Hypothalamus (tissue), 51 donors: ENCODE measurements around the gene CSTB.

Source experiments
- DNase-seq, 51 donors: peaks; one replicate each; lab custom pipeline; 2025; lab: John Stamatoyannopoulos, UW

The CSTB gene

DNA sequence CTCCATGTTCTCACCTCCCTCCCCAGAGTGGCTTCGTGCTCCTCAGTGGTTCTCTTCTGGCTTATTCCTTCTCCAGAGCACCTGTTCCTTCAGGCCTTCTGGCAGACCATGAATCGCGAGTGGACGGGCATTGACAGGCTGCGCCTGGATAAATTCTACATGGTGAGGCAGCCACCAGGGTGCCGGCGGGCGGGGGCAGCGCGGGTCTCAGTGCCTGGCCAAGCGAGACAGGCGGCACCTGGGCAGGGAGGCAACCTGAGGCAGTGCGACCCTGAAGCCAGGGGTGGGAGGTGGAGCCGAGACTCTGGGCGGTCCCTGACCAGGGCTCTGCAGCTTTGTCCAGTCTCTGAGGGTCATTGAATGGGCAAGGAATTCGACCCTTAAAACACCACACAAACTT, 17.1 kb upstream of the CSTB start:
- no peak for DNase-seq

DNA sequence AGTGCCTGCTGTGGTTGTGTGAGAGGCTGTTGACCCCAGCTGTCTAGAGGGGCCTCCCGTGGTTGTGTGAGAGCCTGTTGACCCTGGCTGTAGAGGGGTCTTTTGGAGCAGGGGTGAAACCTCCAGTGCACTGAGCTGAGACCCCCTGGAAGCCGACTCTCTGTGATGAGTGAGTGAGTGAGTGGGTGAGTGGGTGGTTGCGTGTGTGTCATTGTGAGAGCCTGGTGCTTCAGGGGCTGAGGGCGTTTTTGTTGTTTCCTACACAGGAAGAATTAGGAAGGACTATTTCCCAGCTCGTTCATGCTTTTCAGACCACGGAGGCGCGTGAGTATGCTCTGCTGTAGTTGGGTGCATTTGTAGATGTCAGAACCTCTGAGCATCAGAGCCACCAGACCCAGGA, 16.3 kb upstream of the CSTB start:
- DNase-seq = no peak

DNA sequence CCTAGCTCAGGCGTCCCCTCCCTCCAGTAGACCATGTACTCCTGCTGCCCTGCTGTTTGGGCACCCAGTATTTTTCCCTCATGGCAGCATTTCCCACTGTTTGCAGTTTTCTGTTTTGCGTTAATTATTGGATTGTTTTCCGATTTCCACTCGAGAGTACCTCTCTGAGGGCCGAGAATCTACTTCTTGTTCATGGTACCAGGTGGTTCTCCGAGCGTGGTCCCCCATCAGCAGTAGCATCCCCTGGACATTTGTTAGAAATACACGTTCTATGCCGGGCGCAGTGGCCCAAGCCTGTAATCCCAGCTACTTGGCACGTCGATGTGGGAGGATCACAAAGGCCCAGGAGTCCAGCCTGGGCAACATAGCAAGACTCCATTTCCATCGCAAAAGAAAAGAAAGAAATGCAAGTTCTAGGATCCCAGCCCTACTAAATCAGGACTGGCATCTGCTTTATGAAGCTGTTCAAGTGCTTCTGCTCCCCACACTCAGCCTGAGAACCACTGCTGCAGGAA, 14.0 kb upstream of the CSTB start:
- no peak for DNase-seq

DNA sequence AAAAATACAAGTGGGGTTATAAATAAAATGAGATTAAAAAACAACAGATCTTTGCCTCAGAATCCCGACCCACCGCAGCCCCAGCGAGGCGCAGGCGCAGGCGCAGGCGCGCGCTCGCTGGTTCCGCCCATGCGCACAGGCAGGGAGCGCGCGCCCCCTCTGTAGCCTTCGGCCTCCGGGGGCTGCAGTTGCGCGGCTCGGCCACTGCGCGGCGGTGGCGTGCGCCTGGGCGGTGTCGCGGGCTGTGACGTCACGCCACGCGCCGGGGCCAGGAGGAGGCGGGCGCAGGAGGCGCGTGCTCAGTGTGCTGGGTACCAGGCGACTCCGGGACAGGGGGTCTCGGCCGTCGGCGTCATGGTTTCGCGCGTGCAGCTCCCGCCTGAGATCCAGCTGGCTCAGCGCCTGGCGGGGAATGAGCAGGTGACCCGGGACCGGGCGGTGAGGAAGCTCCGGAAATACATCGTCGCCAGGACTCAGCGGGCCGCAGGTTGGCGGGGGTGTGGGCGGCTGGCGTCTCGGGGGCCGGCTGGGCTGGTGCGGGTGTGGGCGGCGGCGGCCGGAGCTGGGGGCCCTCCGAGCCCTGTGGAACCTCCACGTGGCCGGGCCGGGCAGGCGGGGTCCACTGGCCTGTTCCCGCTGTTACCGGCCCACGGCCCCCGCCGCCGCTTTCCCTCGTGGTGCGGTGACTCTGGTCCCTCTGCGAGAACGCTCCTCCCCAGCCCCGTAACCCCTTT, 13.3 kb upstream of the CSTB start, which contains the start of gene RRP1:
TSS of gene RRP1 (plus strand) at position 302 of the 734 bp plus-strand sequence. CDS start at position 355, 53 bp downstream.
- DNase-seq = peak; percentile 7 to 94 (median 83)

DNA sequence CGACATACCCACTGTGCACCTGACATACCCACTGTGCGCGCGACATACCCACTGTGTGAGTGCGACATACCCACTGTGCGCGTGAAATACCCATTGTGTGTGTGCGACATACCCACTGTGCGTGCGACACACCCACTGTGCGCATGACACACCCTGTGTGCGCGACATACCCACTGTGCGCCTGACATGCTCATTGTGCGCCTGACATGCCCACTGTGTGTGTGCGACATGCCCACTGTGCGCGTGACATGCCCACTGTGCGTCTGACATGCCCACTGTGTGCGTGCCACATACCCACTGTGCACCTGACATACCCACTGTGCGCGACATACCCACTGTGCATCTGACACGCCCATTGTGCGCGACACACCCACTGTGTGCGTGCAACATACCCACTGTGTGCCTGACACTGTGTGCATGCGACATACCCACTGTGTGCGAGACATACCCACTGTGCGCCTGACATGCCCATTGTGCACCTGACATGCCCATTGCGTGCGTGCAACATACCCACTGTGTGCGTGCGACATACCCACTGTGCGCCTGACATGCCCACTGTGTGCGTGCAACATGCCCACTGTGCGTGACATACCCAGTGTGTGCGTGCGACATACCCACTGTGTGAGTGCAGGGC, 10.8 kb upstream of the CSTB start:
- DNase-seq = no peak

DNA sequence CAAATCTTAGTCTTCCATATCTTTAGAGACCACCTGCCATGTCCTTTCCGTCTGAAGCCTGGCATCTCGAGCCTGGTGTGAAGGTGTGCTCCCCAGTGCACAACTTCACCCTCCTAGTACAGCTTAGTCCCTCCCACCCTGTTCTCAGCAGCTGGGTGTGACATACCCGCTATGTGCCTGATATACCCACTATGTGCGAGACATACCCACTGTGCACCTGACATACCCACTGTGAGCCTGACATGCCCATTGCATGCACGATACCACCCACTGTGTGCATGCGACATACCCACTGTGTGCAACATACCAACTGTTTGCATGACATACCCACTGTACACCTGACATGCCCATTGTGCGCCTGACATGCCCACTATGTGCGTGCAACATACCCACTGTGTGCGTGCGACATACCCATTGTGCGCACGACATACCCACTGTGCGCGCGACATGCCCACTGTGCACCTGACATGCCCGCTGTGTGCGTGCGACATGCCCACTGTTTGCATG, 10.2 kb upstream of the CSTB start:
- no peak for DNase-seq

DNA sequence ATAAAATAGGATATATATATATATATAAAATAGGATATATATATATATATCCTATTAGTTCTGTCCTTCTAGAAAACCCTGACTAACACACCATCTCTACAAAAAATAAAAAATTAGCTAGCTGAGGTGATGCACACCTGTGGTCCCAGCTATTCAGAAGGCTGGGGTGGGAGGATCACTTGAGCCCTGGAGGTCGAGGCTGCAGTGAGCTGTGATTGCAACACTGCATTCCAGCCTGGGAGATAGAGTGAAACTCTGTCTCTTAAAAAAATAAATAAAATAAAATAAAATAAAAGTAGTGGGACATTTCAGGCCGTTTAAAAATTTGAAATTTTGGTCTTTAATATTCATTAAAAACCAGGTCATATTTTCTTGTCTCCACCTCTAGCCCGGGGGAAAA, 9.0 kb upstream of the CSTB start:
- DNase-seq = no peak

DNA sequence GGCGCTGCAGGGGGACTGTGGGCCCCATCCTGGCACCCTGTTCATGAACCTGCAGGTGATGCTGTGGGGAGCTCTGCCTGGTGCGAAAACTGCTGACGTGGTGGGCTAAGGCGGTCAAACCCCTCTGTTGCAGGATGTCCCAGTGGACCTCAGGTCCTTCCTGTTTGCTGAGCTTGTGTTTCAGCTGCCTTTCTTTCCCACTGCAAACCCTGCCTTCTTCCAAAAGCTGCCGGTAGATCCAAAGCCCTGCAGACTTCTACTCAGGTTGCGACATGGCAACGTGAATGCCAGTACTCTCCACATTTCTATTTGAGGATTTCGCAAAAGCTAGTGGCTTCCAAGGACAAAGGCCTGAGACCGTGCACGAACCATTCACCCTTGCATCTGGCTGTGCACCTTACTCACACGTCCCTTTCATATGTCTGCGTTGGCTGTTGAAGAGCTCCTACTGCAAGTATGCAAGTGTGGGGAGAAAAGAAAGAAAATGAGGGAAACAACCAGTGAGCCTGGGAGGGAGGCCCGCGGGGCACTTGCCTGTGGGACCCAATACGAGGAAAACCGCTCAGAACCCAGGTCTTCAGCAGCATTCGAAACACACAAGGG, 7.1 kb upstream of the CSTB start:
- no peak for DNase-seq

DNA sequence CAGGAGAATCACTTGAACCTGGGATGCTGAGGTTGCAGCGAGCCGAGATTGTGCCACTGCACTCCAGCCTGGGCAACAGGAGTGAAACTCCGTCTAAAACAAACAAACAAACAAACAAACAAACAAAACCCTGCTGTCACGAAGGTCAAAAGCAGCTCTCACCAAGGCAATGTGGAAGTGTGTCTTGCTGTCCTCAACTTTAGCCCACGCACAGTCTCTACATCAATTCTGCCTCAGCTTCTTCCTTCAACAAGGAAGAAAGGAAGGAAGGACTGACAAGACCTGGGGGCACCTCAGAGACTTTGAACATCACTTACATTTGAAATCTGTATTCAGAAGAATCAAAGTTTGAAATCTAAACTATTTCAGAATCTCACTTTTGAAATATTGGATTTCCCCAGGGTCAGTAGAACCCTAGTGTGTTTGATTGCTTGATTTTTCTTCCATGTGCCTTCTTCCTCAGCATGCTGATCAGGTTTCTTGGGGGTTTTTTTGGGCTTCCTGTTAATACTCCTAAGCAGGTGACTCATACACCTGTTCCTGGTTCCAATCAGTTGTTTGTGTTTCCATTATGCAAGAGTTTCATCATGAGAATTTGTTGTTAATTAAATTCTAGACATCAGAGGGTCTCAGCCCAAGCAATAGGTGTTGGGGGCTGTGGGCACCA, 6.5 kb upstream of the CSTB start:
- no peak for DNase-seq

DNA sequence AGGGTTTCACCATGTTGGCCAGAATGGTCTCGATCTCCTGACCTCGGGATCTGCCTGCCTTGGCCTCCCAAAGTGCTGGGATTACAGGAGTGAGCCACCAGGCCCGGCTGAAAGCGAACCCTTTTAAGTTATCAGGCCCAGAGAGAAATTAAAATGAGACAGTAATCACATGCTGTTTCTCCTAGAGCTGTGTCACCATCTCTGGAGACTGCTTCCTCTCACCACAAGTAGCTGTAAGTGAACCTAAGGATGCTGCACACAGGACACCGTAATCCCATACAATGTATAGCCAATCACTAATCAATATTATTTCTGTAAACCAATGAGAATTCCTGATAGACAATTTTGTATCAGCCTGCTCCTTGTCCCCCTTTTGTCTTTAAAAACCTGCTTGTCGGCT, 5.7 kb upstream of the CSTB start:
- no peak for DNase-seq

DNA sequence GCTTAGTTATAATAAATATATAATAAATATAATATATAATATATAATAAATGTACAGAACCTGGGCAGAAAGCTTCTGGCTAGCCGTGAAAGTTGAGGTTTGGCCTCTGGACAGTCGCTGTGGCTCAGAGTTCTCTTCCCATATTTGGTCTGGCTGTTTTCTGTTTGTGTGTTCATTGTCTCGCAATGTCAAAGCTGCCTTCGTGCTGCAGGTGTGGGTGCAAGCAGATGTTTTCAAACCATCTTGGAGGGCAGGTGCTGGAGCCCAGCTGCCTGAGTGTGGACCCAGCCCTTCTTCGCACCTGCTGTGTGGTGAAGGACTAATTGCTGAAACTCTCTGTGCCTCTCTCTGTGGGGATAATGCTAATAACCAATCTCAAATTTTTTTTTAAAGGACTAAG, 3.6 kb upstream of the CSTB start:
- no peak for DNase-seq

DNA sequence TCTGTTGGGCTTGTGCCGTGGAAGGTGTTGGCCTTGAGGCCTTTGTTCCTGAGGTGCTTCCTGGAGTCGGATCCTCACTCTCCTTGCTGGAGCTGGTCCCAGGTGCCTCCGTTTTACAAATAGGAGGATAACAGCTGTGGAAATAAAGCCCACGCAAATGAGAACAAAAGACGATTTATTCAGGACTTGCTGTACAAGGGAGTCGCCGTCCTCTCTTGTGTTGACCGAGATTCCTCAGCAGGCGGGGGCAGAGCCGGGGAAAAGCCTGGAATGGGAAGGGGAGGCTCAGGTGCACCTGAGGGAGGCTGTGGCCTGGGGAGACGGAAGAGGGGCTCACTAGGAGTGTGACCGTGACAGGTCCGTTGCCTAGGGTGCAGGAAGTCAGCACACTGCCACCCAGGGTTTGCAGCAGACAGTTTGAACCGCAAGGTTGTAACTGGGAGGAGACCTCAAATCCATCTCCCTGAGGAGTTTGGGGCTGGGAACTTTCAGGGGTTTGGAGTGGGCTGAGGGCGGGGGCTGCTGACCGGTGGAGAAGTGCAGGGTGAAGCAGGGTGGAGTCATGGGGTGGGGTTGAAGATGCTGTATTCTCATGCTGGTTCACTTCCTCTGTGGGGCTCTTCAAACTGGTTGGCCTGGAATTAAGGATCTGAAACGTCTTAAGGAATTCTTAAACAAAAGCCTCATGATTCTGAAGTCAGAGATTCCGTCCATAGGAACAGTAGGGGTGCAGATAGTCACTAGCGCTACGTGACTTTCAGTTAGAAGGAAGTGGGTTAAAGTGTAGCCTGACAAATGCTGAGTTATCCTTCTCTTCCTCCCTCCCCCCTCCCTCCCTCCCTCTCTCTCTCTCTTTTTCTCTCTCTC, 2.6 kb upstream of the CSTB start:
- DNase-seq = no peak

DNA sequence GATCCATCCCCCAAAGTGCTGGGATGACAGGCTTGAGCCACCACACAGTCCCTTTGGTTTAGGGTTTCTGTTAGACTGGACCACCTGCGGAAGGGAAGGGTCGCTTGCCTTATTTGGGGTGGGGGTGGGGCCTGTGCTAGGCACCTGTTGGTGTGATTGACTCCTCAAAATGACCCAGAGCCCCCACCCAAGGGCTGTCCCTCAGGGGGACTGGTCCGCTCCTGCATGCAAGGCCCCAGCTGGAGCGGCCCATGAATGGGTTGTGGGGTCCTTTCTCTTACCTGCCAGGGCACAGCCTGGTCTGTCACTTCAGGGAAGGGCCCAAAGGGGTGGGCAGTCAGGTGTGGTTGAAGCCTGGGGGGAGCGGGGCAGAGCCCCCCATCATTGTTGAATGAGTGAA, 1.8 kb upstream of the CSTB start:
- no peak for DNase-seq

DNA sequence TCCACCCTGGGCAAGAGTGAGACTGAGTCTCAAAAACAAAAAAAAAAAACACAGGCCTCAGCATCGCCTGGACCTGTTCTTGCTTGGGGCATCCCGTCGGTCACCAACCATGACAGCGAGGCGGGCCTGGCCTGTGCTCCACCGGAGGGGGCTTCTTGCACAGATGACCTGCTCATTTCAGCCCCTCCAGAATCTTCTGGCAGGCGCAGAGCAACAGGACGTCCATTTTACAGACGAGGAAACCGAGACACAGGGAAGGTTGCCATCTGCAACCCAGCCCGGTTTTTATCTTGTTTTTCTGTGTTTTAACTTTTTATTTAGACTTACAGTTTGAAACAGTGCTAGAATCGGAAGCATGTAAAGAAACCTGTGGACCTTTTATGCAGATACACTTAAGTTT, 918 bp downstream of the CSTB start:
- no peak for DNase-seq

DNA sequence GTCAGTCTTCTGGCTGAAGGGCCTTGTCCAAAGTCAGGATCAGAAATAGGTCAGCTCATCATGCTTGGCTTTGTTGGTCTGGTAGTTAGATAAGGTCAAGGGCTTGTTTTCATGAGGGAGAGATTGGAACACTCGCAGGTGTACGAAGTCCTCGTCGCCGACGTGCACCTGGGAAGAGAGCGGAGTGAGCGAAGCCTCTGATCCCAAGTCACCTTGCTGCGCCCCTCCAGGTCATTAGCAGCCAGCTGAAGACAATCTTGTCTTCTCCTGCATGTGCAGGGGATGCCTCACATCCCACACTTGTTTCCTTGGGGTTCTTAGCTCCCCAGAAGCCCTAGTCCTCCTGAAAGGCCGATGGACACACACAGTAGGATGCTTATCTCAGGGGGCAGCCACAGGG, 1.9 kb downstream of the CSTB start:
- no peak for DNase-seq

DNA sequence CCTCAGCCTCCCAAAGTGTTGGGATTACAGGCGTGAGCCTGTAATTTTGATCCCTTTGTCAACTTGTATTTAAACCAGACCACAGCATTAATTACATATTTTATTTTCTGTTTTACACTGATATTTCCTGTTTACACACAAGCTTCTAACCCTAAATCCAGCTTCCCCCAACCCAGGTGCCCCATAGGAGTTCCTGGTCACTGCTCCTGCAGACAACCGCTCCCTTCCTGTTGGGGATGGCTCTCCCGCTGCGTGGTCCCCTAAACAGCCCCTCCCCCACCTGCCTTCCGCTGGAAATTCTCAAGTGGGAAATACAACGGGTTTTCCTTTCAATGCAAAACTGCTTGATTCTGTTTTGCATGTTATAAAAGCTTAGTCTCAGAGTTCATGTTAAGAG, 3.7 kb downstream of the CSTB start:
- DNase-seq = no peak

DNA sequence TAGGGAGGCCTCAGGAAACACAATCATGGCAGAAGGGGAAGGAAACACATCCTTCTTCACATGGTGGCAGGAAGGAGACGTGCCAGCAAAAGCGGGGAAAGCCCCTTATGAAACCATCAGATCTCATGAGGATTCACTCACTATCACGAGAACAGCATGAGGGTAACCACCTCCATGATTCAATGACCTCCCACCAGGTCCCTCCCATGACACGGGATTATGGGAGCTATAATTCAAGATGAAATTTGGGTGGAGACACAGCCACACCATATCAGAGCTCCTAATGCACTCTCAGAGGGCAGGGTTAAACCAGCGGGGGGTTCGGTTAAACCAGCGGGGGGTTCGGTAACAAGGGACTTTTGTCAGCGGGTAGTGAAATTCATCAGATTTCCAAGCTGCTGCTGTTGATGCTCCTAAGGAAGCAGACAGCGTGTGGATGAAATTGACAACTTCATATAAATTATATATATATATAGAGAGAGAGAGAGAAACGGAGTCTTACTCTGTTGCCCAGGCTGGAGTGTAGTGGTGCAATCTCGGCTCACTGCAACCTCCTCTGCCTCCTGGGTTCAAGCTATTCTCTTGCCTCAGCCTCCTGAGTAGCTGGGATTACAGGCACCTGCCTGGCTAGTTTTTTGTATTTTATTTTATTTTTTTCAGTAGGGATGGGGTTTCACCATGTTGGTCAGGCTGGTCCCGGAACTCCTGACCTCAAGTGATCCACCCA, 4.2 kb downstream of the CSTB start:
- no peak for DNase-seq

DNA sequence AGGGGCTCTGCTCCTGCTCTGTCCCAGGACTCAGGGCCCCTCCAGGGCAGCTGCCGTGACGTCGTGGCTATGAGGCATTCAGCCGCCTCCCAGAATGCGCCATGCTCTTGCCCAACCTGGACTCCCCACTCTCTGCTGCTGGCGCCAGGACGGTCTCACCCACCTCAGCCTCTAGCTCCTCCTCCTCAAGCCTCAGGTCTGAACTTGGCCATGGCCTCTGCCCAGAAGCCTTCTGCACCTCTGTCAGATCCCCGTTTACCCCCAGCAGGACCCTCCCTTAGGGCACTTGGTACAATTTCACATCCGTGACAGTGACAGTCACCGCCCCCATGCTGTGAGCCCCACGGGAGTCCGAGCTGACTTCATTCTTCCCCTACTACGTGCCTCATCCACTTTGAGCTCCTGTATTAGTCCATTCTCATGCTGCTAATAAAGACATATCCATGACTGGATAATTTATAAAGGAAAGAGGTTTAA, 4.9 kb downstream of the CSTB start:
- no peak for DNase-seq

DNA sequence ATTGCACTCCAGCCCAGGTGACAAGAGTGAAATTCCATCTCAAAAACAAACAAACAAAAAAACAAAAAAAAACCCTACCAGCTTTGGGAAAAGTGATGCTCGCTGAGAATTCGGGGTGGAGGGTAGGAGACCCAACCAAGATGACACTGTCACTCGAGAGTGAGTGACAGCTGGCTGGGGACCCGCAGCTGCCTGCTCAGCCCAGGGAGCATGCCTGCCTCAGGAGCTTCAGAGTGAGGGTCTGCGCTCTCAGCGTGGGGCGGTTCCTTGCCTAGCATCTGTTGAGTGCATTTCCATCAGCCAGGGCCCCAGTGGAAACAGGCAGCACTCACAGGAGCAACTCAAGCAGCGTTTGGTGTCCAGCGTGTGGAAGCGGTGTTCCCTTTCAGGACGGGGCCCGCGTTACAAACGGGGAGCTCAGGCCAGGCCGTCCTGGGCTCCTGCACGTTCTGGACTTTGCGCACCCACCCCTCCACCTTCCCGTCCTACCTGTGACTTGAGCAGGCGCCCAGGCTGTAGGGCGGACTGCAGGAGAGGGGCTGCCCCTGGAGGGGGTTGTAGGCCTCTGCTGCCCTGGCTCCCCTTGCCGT, 5.9 kb downstream of the CSTB start:
- DNase-seq = no peak
